Peyer's patch (tissue), 4 donors: Measurements from ENCODE around the gene MAPK6.

Experiments used
- POLR2A ChIP-seq, 2 donors: fragments of 450-650 bp; IDR thresholded peaks; one replicate each; pipeline ENCODE4 v1.5.1; 2017; ENCODE audit warnings: antibody characterized with exemption in 2 of 2, mild to moderate bottlenecking in 2 of 2, moderate library complexity in 2 of 2
- TF ChIP-seq, protein P1 (sequence below), 6 experiments: fragments of 450-650 bp in 4 of 6; fragments of 200-600 bp in 2 of 6; sonication (generic) in 1 of 6; IDR thresholded peaks; one replicate each; pipeline ENCODE4 v1.5.1; 2017 to 2019; ENCODE audit warnings: antibody characterized with exemption in 6 of 6, mild to moderate bottlenecking in 3 of 6, moderate library complexity in 1 of 6

DNA sequence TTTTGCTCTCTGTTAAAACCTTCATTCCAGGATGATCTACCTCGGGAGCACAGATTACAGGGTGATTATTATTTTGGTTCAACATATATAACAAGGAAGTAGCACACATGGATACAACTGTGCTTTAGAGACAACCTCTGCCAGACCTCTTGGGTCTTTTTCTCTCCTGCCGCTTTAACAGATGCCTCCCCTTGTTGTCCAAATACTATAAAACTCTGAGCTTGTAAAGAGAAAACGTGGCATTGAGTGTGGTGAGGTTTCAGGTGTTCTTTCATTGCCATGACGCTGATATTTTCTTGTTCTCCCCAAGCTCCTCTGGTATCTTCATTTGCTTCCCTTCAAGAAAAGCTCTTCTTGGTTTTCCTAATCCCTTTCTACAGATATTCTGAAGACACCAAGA is 64.6 kb downstream of the MAPK6 start:
- TF ChIP-seq, protein P1, sequence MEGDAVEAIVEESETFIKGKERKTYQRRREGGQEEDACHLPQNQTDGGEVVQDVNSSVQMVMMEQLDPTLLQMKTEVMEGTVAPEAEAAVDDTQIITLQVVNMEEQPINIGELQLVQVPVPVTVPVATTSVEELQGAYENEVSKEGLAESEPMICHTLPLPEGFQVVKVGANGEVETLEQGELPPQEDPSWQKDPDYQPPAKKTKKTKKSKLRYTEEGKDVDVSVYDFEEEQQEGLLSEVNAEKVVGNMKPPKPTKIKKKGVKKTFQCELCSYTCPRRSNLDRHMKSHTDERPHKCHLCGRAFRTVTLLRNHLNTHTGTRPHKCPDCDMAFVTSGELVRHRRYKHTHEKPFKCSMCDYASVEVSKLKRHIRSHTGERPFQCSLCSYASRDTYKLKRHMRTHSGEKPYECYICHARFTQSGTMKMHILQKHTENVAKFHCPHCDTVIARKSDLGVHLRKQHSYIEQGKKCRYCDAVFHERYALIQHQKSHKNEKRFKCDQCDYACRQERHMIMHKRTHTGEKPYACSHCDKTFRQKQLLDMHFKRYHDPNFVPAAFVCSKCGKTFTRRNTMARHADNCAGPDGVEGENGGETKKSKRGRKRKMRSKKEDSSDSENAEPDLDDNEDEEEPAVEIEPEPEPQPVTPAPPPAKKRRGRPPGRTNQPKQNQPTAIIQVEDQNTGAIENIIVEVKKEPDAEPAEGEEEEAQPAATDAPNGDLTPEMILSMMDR (IDR thresholded peaks at IDR 0.05): no peak
- no peak for TF ChIP-seq POLR2A (IDR thresholded peaks at IDR 0.05)
